ENCODE results near the gene LRRK1.

The LRRK1 gene

DNA sequence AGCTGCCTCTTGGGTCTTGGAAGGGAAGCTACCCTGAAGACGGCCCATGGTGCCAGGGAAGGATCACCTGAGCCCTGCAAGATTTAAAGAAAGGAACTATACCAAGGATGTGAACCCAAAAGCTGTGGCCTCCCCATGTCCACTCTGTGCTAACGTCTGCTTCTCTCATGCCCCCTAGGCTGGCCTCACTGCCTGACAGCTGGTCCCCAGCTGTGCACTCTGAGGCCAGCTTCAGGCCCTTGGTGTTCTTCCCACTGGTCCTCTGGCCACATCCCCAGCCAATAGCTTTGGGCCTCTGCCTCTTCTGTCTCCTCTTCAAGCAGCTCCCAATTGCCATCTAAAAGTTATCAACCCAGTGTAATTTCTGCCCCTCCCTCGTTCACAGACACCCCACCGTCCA lies 5.2 kb upstream of the LRRK1 start:
- no peak for DNase-seq

DNA sequence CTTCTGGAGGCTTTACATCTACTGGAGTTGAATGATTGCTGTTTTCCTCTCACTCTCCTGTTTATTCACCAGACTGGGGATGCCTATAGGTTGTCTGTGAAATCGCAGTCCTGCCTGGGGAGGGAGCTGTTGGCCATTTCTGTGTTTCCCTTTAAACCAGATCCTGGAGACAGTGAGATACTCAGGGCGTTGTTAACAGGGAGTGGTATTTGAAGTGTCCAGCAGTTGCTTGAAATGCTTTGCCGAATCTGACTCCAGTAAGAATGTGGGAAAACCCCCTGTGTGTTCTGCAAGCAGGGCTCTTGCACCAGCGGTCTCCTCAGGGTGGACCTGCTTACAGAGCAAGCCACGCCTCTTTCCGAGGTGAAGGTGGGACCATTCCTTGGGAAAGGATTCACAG lies 4.3 kb upstream of the LRRK1 start:
- DNase-seq, result no peak

DNA sequence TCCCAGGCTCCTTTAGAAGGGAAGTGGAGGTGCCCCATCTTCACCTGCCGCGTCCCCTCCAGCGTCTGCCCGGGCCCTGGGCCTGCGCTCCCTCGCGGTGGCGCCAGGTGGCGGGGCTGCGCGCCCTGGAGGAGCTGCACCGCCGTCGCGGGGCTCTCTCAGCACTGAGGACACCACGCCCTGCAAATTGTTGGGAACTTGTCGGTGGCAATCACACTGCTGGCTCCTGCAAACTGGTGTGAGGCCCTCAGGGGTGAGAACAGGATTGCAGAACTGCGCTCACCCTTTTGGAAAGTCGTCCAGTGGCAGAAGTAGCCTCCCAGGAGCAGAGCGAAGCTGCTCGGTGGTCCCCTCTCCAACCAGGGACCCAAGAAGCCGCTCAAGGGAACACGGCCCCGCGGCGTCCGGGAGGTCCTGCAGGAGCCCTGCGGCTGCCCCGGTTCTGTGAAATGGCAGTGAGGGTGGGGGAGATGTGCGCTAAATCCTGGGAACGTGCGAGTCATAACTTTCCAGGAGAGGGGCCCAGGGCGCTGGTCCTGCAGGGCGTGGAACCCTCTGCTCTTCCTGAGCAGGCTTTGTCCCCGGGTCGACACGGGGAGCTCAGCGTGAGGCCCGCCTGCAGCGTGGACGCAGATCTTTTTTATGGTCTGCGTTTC lies 995 bp upstream of the LRRK1 start:
- peak; percentile 53 for DNase-seq

- DNase-seq, result no peak
Observed at GRCh38 chr15:100919481-100920405, 586 bp downstream of the LRRK1 start.

DNA sequence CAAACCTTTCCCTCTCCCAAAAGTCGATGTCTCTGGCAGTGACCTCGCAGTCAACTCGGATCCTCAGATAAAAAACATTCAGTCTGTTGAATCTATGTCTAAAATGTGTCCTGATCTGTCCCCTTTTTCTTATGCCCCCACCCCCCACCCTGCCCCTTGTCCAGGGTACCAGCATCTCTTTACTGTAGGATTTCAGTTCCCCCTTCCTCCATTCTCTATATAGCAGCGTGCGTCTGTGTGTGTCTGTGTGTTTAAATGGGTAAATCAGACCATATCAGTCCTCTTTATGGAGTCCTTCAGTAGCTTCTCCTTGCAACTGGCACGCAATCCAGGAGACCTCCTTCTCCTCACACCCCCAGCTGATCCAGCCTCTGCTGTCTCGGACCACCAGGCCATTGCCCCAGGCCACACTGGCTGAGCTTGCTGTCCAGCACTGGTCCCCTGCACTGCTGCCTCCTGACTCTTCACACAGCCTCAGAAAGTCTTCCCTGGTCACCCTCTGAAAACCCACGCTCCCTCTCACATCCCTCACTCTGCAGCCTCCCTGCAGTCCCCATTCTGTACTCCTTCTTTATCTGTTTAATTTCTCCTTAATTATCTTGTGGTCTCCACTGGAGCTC lies 1.5 kb downstream of the LRRK1 start:
- no peak for DNase-seq

GRCh38 chr15:100922192-100923040 lies 3.3 kb downstream of the LRRK1 start:
- DNase-seq, result no peak

DNA sequence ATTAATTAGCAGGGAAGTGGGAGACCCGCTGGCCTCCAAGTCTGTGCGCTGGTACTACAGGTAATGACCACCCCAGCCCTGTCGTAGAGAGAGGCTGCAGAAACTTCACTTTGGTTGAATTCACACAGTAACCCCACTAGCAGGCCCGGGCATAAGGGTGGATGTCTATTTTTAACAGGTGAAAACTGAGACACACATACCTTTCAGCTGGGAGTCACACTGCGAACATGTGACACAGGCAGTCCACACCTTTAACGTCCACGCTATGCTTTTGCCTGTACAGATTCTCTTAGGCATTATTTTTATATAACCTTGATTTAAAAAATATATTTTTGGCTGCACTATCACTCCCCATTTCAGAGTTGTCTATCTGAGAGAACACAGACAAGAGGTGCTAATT lies 3.9 kb downstream of the LRRK1 start:
- no peak for DNase-seq

- DNase-seq, result no peak
Observed at GRCh38 chr15:100923902-100924301, 4.7 kb downstream of the LRRK1 start.

GRCh38 chr15:100924436-100924835 lies 5.3 kb downstream of the LRRK1 start:
- no peak for DNase-seq

GRCh38 chr15:100925480-100925879 lies 6.3 kb downstream of the LRRK1 start:
- no peak for DNase-seq

DNA sequence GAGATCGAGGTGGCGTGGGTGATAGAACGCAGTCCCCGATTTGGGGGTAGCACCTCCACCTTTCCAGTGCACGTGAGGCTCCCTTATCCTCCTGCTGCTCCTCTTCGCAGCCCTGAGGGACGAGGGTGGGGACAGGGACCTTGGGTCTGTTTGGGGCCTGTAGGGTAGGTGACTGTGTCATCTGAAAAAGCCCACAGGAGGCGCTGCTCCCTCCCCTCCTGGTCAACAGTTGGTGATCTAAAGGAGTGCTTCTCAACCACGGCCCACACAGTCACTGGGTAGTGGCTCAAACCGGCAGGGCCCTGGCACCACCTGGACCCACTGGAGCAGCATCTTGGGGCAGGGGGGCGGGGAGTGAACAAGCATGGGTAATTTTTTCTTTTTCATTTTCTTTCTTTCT lies 7.1 kb downstream of the LRRK1 start:
- DNase-seq, result no peak

DNA sequence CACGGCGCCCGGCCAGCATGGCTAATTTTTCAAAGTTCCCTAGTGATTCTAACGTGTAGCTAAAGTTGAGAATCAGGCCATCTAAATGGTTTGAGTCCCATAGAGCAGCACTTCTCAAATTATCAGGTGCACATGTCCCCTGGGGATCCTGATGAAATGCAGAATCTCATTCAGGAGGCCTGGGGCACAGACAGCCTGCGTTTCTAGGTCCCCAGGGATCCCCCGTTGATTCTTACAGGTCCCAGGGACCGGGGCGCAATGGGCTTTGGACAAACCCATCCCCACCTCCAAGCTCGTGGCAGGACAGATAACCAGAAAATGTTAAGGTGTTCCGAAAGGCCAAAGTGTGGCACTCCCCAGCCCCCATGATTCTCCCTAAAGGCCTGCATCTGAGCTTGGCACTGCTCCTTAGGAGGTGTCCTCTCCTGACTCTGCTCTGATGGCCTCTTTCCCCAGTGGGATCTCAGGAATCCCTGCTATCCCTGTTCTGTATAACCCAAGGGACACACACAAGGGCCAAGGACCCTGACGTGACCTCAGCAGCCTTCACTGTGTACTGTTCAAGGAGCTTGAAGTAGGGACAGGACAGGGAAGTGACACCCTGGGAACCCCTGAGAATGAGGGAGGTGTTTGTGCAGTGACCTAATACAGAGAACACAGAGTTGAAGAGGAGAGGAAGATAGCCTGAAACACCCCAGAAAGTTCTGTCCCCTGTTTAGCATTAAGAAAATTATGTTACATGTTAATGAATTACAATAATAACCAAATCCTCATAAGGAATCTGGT lies 8.0 kb downstream of the LRRK1 start:
- no peak for DNase-seq

DNA sequence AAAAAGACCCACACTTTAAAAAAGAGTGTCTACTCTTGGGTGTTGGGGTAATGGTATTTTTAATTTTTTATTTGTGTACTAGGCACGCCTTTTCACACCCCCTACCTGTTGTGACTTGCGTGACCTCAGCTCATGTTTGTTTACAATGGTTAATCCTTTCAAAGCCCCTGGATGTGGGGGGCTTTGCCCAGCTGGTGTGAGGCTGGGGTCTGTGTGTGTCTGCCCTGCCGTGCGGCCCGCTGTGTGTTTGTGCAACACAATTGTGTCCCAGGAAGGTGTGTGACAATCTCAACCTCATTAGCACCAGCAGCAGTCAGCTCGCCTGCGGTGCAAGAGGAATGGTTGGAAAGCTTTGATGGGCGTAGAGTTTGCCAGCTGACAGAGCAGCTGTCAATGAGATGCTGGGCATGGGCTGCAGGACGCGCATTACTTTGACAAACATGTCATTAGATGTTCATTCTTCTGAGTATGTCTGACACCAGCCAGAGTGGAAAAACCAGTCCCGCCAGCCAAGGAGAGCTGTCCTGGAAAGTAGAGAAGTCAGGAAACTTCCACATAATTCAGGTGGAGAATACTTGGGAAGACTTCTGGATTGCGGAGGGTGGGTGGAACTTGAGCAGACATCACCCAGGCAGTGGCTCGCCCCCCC lies 9.6 kb downstream of the LRRK1 start:
- no peak for DNase-seq

- DNase-seq, result no peak
Observed at GRCh38 chr15:100929641-100930042, 10.5 kb downstream of the LRRK1 start.

GRCh38 chr15:100930306-100930848 lies 11.2 kb downstream of the LRRK1 start:
- no peak for DNase-seq

DNA sequence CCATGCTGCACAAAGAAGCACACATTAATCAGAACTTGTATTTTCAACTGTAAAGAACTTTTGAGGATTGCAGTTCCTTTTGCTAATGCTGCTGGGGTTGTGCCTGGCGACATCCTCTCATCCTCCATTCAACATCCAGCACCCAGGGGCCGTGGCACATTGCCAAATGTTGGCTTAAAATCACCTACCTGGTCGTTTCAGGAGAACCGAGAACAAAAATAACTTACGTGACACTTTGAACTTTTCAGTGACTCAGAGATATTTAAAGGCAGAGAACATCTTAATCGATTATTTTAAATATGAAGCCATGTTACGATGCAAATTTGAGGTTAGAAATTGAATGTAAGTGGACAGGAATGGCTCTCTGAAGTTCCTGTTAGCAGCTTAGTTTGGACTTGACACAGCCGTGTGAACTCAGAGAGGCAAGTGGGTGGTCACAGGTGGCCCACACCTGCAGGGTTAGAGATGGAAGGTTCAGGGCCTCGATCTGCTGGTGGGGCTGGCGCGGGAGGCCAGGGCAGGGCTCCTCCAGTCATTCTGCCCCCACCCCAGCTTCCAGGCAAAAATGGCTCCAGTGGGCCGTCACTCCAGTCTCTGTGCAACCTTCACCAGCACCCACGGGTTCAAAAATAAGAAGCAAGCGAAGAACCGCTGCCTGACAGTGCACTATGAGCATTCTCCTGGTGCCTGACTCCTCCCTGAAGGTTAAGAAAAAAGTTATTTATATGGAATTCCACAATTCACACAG lies 12.2 kb downstream of the LRRK1 start:
- no peak for DNase-seq

DNA sequence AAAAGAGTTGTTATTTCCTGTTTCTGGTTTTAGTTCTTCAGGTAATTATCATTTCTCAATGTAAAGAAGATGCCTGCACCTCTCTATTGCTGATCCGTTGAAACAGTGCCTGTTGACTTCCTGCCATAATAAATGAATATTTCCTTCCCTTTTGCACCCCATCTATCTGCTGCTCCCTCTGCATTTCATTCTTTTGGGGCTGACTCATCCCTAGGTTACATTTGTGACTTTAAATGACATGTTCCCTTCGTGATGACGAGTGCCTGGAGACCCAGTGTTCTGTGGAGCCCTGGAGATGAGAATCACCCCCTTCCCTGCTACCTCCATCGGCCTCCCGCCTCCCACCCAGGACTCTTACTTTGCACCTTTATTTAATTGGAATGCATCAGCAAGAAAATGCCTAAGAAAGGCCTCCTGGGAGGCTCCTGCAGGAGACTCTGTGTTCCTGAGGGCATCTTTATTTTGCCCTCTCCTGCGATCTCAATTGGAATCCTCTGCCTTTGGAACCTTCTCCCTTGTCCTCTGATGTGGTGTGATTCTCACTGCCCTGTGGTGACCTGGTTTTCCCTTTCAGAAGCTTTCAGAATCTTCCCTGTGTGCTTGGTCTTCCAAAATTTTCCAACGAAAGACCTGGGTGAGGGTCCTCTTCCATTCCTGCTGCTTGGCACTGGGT lies 13.7 kb downstream of the LRRK1 start:
- DNase-seq, result no peak

DNA sequence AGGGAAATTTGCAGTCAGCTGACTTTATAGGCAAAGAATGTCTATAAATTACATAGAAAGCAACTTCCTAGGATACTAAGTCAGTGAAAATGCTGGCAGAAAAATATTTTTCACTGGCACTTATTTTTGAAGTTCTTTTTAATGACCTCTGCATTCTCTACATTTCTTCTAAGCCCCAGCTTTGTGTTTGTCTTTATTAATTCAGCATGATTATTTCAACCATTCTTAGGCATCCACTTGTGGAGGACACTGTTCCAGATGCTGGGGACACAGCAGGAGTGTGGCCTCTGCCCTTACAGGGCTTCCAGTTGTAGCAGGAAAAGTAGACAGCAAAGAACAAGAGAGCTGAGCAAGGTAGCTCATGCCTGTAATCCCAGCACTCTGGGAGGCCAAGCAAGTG lies 15.0 kb downstream of the LRRK1 start:
- no peak for DNase-seq

DNA sequence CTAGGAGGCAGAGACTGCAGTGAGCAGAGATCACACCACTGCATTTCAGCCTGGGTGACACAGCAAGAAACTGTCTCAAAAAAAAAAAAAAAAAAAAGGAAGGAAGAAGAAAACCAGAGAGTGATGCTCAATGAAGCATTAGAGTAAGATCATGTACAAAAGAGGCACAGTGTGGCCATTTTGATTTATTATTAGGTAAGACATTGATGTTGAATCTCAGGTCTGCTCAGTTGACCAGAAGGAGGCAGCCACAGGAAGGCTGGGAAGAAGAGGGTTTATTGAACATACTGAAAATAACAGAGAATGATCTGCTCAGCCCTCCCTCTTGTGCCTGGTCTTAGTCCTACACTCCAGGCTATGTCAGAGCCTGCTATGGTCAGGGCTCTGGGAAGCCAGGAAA lies 15.6 kb downstream of the LRRK1 start:
- DNase-seq, result no peak

DNA sequence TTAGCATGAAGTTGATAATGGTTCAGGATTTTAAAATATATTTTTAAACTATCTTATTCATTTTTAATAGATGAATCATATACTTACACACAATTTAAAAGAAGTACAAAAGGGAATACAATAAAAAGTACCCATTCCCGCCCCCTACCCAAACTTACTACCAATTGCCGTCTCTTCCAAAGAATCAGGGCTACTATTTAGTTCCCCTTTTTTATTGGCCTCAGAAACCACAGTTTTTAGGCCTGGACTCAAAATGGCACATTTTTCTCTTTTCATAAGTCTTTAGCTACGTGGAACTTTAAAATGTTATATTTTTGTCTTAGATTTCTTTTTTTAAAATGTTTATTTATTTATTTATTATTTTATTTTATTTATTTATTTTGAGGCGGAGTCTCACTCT lies 18.0 kb downstream of the LRRK1 start:
- DNase-seq, result no peak
